ENCODE measurements around the gene ZNF823. TPM values are rescaled to one million over a fixed set of nuclear protein-coding genes. Genes with fewer than 3 reads are reported as not detected.

The ZNF823 gene
- total RNA-seq, 4 donors from 2014 or later = 3.4 to 14.2 (median 5.4) TPM

- no peak for TF ChIP-seq CTCF (IDR thresholded peaks at IDR 0.05)
- no peak for DNase-seq (ENCODE audit: low spot score)
- no peak for ATAC-seq (ENCODE audit: low FRiP score)
Observed at GRCh38 chr19:11736696-11737095, 2.0 kb downstream of the ZNF823 start.

GRCh38 chr19:11735375-11735774, 3.4 kb downstream of the ZNF823 start:
- TF ChIP-seq CTCF (IDR thresholded peaks at IDR 0.05) = no peak
- DNase-seq (ENCODE audit: low spot score) = no peak
- ATAC-seq (ENCODE audit: low FRiP score) = no peak

GRCh38 chr19:11729586-11729985, 9.2 kb downstream of the ZNF823 start:
- ATAC-seq (ENCODE audit: low FRiP score) (no peak), DNase-seq (ENCODE audit: low spot score) (no peak)
- TF ChIP-seq CTCF (IDR thresholded peaks at IDR 0.05) = no peak

GRCh38 chr19:11722414-11722813, 16.3 kb downstream of the ZNF823 start:
- no peak for TF ChIP-seq CTCF (IDR thresholded peaks at IDR 0.05)
- DNase-seq (ENCODE audit: low spot score) = no peak
- ATAC-seq (ENCODE audit: low FRiP score) = no peak

- no peak for TF ChIP-seq CTCF (IDR thresholded peaks at IDR 0.05)
- DNase-seq (ENCODE audit: low spot score) = no peak
- ATAC-seq (ENCODE audit: low FRiP score) = no peak
Observed at GRCh38 chr19:11721681-11722080, 17.1 kb downstream of the ZNF823 start.

GRCh38 chr19:11710313-11710712, 28.4 kb downstream of the ZNF823 start:
- ATAC-seq (ENCODE audit: low FRiP score) (no peak), DNase-seq (ENCODE audit: low spot score) (no peak)
- no peak for TF ChIP-seq CTCF (IDR thresholded peaks at IDR 0.05)

GRCh38 chr19:11708457-11708856, 30.3 kb downstream of the ZNF823 start:
- no peak for TF ChIP-seq CTCF (IDR thresholded peaks at IDR 0.05)

More at GRCh38 chr19:11708457-11708856, 30.3 kb downstream of the ZNF823 start:
- DNase-seq (ENCODE audit: low spot score) (no peak), ATAC-seq (ENCODE audit: low FRiP score) (no peak)

Measured in omental fat pad (tissue), 4 donors.